GM21390 (cell line): ENCODE measurements around the gene TCERG1L.
"Not testable (repeated sequence)": the region's sequence is repeated elsewhere in the genome, so short reads cannot be mapped to it uniquely, and the experiment has no call there.

Experiments
- ATAC-seq: cut with Tn5 transposase; IDR thresholded peaks from one replicate; pipeline ENCODE4 v1.9.1; 2021; ENCODE audit not compliant: unreplicated experiment

The TCERG1L gene, protein sequence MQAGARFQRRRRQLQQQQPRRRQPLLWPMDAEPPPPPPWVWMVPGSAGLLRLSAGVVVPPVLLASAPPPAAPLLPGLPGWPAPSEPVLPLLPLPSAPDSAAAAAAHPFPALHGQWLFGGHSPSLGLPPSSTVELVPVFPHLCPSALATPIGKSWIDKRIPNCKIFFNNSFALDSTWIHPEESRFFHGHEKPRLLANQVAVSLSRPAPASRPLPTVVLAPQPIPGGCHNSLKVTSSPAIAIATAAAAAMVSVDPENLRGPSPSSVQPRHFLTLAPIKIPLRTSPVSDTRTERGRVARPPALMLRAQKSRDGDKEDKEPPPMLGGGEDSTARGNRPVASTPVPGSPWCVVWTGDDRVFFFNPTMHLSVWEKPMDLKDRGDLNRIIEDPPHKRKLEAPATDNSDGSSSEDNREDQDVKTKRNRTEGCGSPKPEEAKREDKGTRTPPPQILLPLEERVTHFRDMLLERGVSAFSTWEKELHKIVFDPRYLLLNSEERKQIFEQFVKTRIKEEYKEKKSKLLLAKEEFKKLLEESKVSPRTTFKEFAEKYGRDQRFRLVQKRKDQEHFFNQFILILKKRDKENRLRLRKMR

DNA sequence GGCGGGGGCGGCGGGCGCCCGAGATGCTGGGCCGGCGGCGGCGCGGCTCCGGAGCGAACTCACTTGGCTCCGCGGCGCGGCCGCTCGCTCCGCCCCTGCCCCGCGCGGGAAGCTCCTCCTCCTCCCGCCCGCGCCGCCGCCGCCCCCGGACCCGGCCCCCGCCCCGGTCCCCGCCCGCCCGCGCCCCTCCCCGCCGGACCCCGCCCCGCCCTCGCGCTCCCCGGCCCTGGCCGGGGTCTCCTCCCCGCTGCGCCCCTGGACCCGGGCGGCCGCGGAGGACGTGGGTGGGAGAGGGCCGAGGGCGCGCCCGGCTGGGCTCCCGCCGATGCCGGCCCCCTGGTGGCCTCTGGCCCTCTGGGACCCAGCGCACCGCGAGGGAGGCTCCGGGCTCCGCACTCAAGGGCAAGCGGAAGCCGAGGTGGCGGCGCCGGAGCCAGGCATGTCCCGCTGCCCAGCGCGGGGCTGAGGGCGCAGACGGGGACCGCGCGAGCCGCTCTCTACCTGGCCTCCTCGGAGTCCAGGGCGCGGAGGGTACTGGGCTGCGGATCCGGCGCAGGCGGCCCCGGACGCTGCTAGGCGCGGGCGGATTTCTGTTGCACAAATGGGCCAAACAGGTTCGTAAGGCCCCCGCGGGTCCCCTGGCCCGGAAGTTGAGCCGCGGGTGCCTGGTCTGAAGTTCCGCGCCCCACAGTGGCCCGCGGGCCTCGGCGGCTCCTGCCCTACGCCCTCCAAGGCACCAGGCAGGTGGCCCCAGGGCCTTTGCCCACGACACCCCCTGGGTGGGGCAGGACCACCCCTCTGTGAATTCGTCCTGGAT is at the start of gene TCERG1L:
Gene TCERG1L (minus strand): TSS at position 61 of the 817 bp plus-strand sequence. CDS start 86 bp downstream, outside the sequence.
- ATAC-seq = no peak

DNA sequence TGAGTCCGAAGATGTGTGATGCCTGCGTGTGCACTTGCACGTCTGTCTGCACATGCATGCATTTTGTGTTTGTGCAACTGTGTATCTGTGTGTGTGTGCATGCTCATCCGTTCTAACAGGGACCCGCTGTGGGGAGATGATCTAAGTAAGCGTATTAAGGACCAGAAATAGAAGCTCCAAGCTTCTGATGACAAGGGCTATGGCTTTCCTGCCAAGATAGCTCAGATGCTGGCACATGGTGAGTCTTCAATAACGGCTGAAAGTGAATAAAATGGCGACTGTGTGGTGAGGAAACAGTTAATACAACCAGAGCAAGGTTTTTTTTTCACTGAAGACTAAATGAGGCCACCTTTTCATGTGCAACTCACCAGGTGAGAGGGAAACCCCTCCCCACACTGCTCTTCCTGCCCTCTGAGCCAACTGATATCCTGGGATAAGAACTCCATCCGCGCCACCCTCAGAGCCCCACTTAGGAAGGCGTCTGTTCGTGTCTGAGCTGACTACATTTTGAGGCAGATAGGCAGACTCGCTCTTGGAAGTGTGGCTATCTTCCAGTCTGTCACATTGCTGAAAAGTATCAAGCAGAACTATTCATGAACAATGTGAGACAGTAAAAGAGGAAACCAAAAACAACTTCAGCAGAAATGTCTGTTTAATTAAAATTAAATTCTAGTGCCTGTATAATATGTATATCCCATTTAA is 47.4 kb upstream of the TCERG1L start:
- ATAC-seq = no peak

DNA sequence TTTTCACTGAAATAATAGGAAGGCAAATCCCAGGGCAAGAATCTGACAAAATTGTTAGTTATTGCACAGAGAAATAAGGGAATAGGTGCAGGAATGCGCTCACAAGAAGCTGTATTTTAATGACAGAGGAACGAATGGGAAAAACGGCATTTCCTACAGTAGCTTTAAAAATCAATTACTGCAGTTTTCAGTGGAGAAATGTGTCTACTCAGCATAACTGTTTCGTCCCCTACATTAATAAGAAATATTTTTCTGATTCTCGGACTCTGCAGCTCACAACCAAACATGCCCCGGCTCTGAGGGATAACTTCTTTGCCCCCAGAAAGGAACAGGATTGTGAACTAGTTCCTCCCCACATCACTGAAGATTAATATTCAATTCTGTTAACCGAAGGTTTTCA is 44.9 kb upstream of the TCERG1L start:
- no peak for ATAC-seq

DNA sequence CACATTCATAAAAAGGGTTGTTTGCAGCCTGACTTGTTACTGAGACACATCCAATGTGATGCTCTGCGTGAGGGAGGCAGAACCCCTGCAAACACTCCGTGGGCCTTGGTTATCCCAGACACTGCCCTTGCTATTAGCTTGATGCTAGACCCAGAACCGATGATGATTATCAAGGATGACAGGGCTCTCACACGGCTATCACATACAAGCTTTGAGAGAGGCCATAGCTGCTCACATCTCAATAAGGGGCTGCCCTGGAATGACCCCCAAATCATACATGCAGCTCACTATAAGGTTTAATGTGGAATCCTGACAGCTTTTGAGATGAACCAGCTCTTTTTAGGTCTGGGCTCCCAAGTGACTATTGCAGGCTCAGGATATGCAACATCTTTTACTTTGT is 44.4 kb upstream of the TCERG1L start:
- no peak for ATAC-seq

DNA sequence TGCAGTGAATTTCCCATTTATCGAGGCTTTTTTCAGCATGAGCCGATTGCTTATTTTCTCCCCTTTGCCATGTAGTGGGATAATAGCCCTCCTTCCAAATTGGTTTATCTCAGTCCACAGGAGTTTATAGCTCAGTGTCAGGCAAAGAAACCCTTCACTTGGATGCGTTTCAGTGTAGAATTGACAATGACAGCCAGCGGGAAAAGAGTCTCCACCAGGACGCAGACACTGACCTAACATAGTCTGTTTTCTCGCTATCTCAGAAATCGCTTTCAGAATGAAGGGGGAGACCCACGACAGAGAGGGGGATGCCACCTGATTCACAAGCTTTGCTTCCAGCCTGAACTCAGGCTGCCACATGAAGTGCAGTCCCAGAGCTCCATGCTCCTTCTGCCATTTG is 43.5 kb upstream of the TCERG1L start:
- no peak for ATAC-seq

DNA sequence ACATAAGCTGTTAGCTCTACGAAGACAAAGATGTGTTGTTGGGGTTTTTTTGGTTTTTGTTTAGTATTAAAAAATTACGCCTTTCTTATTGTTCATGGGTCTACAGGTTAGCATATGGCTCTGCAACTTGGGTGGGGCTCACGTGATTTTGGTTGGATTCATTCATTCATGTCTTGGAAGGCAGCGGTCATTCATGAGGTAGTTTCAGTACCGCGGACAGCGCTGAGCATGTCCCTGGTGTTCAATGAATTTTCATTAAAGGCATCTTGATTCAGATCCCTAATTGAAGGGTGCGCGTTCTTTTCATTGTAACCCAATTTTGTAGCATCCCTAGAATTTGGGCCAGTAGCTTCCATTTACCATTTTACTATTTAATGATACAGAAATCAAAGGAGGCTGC is 42.9 kb upstream of the TCERG1L start:
- ATAC-seq = no peak

DNA sequence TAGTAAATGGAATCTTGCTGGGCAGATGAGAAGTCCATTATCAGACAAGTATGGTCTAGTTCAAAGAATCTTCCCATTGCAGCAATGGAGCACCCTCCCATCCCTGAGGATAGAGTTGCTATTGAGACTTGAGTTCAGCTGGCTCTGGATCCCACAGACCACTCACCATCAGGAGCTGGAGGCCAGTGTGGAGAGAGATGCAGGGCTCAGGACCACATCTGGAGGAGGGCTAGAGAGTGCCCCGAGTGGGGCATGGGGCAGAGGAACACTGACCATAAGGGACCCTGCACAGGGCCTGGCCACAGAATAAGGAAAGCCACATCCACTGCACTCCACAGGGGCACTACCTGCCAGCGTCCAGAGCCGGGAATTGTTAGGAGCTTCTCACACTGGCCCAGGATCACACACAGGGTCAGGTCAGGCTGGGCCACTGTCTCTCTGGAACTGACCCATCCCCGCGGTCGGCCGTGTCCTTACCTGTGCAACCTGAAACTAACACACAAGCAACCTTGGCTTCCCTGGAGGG is 41.3 kb upstream of the TCERG1L start:
- ATAC-seq = no peak

DNA sequence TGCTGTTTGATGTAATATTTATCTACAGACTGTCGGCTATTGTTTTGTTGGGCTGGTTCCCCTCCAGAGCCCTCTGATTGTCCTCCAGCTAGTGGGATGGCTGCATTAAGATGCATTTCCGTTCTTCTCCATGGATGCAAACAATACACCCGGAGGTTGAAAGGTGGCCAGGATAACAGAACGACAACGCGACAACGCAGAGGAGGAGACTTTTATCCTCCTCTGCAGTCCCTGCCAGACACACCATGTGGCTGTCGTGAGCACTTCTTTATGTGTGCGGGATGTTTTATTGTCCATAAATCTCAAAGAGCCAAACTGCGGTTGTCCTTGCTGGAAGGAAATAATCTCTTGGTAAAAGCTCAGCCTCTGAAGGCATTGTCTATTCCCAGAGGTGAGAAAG is 39.1 kb upstream of the TCERG1L start:
- no peak for ATAC-seq

DNA sequence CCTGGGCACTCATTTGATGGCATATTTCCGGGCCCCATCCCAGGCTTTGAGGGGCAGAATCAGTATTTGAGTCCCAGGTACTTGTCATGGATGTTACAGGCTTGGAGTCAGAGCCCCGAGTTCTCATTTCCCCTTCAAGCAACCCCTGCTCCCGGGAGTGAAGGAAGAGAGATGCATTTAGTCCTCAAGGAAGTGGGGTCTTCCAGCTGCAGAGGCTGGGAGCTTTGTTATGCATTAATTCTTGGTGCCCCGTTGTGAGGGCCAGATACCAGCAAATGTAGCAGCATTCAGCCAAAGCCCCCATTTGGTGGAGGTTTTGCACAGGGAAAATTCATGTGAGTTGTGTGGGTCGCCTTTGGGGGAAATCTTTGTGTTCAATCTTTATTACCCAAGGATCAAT is 38.7 kb upstream of the TCERG1L start:
- ATAC-seq = no peak

DNA sequence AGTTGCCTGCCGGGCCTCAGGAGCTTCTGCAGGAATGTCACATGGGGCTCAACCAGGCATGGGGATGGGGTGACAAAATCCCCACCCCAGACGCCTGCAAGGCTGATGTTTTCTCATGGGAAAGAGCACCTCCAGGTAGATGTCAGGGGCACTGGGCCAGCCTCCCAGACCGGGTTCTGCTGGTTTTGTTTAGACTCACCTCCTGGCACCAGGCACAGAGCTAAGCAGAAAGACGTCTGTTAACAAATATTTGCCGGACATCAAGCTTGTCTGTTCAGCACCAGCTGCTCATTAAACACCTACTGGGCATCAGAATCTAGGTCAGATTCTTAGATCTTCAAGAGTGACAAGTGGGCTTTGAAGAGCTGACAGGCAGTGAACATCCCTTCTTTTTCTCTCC is 34.9 kb upstream of the TCERG1L start:
- ATAC-seq = no peak

DNA sequence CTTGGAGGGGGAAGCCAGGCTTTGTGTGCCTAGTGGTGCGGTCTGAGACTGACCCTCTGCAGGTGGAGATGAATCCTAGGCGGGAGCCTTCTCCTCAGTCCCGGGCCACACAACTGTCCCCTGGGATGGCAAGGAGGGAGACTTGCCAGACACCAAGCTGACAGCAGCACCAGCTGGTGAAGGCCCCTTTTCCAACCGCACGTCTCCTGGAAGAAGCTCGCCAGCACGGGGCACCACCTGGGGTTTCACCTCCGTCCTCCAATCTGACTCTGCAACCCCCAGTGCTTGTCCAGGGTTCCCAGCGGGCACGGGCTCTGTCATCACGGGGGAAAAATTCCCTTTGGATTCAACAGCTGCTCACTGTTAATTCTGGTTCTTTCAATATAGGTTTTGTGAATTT is 34.2 kb upstream of the TCERG1L start:
- no peak for ATAC-seq

DNA sequence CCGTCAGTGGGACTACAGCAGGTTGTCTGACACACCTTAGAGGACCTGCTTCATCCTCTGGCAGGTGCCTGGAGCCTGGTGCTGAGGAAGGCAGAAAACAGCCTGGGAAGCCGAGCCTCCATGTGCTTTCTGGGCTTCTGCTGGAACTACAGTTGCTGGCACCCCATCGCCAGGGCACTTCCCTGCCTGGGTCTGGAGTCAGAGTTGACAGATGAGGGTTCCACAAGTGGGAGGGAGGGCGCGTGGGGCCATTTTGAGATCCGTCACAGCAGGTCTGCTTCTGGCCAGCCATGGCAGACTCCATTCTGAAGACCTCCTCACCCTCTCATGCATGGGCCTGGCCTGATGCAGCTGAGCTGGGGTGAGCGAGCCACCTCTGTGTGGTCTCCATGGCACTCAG is 33.2 kb upstream of the TCERG1L start:
- no peak for ATAC-seq

DNA sequence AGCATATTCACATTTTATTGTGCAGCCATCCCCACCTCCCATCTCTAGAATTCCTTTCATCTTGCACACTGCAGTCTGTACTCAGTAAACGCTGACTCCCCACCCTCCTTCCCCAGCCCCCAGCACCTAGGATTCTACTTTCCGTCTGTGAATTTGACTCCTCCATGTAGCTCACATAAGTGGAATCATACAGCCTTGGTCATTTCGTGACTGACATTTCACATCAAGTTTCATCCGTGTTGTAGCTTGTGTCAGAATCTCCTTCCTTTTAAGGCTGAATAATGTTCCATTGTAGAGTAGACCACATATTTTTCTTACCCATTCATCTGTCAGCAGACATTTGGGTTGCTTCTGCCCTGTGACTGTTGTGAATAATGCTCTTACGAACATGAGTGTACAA is 26.2 kb upstream of the TCERG1L start:
- ATAC-seq = no peak

DNA sequence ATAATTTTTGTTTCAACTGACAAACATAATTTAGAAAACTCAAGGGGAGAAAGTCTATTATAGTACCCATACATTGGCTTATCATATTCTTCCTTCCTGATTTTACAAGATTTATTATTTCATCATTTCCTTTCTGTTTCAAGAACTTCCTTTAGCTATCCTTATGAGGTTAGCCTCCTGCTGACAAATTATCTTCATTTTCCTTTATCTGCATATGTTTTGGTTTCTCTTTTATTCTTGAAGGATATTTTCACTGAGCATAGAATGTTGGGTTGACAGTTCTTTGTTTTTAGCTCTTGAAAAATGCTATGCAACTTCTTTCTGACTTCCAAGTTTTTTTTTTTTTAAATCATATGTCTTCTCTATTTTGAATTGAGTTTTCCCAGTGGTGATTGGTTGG is 21.3 kb upstream of the TCERG1L start:
- no peak for ATAC-seq

DNA sequence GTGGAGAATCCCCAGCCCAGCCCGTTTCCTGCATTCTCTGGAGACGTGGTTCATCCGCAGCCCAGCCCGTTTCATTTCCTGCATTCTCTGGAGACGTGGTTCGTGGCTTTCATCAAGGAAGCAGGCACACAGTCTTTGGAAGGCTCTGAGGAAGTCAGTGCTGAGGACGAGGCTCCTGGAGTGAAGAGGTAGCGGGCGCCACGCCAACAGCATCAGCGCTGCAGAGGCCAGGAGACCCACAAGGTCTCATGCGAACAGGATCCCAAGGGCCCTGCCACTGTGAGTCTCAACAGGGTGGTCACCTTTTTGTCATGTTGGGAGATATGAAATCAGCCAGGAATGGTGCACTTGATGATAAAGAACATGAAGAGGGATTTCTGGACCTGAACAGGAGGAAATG is 12.4 kb upstream of the TCERG1L start:
- no peak for ATAC-seq

DNA sequence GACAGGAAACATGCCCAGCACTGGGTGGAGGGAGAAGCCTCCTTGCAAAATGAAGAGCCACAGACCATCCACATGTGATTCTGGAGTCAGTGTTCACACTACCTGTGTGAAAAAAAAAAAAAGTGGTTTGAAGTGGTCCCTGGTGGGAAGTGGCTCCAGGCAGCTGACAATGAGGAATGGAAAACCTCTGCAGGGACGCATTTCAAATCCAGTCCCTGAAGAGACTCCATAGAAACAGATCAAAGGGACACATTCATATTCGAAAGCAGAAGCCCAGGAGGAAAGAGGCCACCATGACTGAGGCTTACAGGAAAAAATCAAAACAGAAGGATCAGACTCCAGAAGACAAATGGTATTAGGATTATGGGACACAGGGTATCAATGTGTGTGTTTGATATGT is 11.5 kb upstream of the TCERG1L start:
- ATAC-seq = no peak

DNA sequence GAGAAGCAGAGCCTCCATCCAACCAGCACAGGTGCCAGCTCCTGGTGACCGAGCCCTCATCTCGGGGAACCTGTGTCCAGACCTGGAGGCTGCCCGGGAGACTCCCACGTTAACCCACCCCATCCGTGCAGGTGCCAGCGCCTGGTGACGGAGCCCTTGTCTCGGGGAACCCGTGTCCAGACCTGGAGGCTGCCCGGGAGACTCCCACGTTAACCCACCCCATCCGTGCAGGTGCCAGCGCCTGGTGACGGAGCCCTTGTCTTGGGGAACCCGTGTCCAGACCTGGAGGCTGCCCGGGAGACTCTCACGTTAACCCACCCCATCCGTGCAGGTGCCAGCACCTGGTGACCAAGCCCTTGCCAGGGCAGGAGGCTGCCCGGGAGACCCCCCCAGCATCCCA is 11.1 kb upstream of the TCERG1L start:
- ATAC-seq = not testable (repeated sequence)

DNA sequence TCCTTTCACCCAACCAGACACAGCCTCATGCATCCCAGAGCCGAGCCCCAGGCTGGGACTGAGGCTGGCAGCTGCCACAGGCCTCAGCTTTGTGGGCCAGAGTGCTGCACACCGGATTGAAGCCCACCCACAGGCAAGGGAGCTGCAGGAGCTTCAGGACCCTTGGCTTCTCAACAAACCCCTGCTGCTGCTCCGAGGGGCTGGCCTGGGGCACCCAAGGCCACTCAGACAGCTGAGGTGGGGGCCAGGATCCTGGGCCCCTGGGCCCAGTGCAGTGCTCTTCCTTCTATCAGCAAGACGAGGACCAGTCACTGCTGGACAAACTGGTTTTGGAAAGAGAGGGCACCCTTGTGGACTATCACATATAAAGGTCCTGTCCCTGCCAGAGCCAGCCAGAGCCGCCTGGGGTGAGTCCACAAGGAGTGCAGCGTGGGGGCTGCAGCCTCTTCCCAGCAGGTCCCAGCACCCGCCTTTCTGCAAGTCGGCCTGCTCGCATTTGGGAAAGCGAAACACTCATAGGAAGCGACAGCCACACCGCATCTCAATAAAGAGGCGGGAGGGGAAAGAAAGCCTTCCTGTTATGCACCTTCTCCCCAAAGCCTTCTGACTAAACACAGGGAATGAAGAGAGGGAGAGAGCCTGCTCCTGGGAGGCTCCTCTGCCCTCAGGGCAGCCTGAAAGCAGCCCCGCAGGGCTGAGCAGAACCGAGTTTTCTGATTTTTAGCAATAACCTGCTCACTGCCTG is 9.5 kb upstream of the TCERG1L start:
- ATAC-seq = no peak

DNA sequence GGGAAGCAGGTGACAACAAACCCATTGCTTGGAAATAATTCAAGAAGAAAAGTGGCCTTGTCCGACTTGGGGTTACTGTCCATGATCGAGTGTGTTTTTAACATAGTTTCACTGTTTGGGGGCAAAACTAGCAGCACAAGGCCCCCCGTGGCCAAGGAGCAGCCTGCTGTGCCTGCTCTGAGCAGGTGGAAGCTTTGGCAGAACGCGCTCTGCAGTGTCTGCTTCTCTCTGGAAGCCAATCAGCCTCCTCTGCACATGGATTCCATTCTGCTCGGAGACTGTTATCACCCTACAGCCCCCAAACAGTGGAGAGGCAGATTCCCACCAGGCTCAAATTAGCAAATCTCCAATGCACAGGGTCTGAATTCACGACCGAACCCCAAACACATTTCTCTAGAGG is 7.3 kb upstream of the TCERG1L start:
- ATAC-seq = no peak

DNA sequence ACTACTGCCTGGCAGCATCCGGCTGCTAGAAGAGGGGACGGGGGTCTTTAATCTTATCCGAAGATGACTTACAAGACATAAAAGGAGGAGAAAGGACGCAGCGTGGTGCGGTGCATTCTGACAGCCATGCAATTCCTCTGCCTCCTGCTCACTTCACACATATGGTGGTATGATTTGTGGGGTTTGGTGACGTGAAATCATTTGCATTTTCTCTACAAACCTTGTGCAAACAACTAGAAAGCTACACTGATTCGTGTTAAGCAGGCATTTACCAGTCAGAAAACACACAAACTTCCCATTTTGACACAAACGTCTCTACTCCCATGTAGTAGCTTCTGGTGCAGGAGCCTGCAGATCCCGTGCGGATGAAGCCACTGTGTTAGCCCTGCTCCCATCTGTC is 6.8 kb upstream of the TCERG1L start:
- no peak for ATAC-seq
